SU-DHL-6 (cell line): ENCODE results near the gene OLFM2.

ENCODE experiments used
- CTCF ChIP-seq: fragments of 200-600 bp; sonication (generic); IDR thresholded peaks from one replicate; pipeline ENCODE4 v1.5.1; 2017; ENCODE audit warnings: antibody characterized with exemption, mild to moderate bottlenecking, low read length, moderate library complexity; ENCODE audit not compliant: insufficient read depth, poor library complexity, severe bottlenecking
- EZH2phosphoT487 ChIP-seq: fragments of 200-600 bp; sonication (generic), shearing (Covaris generic); conservative IDR thresholded peaks from 2 replicates; pipeline ENCODE4 v1.6.1; 2018; ENCODE audit warnings: mild to moderate bottlenecking, antibody characterized with exemption, low read length, moderate library complexity, mixed read lengths

DNA sequence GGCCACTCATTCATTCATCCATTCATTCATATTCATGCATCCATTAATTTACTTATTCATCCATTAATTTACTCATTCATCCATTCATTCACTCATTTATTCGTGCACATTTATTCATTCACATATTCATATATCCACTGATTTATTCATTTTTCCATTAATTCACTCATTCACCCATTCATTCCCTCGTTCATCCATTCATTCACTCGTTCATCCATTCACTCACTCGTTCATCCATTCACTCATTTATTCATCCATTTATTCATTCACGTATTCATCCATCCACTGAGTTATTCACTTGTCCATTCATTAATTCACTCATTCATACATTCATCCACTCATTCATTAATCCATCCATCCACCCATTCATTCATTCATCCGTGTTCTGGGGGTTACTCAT is 35.8 kb upstream of the OLFM2 start:
- TF ChIP-seq CTCF (no peak), EZH2phosphoT487 (no peak)
